Glomerular endothelial cell (primary cell): Measurements from ENCODE around the gene RBM10. TPM values are rescaled to one million over a fixed set of nuclear protein-coding genes. Genes with fewer than 3 reads are reported as not detected.

ENCODE experiments used
- DNase-seq: peaks from one replicate; pipeline ENCODE4 v3.0.0-alpha.2; 2011; ENCODE audit warnings: low read depth, low spot score; ENCODE audit errors: extremely low read depth
- total RNA-seq: library from RNA; depleted of rRNA; stranded (reverse); fragments of >200 nt; gene quantifications from 2 replicates; pipeline ENCODE4 v1.2.3, GENCODE V29; 2015

Gene RBM10
- total RNA-seq, 1 donor from 2014 or later = 44.2 TPM

- no peak for DNase-seq
These were observed 30.0 kb downstream of the RBM10 start for GRCh38 chrX:47174846-47175587.

- DNase-seq = no peak
These were observed 30.6 kb downstream of the RBM10 start for GRCh38 chrX:47175588-47175980.

GRCh38 chrX:47176101-47176740 is 31.2 kb downstream of the RBM10 start:
- no peak for DNase-seq

GRCh38 chrX:47177079-47177478 is 32.1 kb downstream of the RBM10 start:
- no peak for DNase-seq

GRCh38 chrX:47178337-47178736 is 33.3 kb downstream of the RBM10 start:
- DNase-seq = no peak

- no peak for DNase-seq
These were observed 34.4 kb downstream of the RBM10 start for GRCh38 chrX:47179221-47179927.

GRCh38 chrX:47179928-47180255 is 34.9 kb downstream of the RBM10 start:
- no peak for DNase-seq

- no peak for DNase-seq
These were observed 35.3 kb downstream of the RBM10 start for GRCh38 chrX:47180346-47180745.

- DNase-seq = no peak
These were observed 36.3 kb downstream of the RBM10 start for GRCh38 chrX:47181301-47181700.

- DNase-seq = no peak
These were observed 37.2 kb downstream of the RBM10 start for GRCh38 chrX:47182106-47182700.

GRCh38 chrX:47184486-47184885 is 39.5 kb downstream of the RBM10 start:
- DNase-seq = no peak

GRCh38 chrX:47185241-47185640 is 40.2 kb downstream of the RBM10 start:
- DNase-seq = no peak

GRCh38 chrX:47186096-47186740 is 41.2 kb downstream of the RBM10 start:
- DNase-seq = no peak

GRCh38 chrX:47187106-47187677 is 42.2 kb downstream of the RBM10 start:
- DNase-seq = no peak

- DNase-seq = no peak
These were observed 44.9 kb downstream of the RBM10 start for GRCh38 chrX:47189906-47190305.

- peak; percentile 39 for DNase-seq
These were observed 45.6 kb downstream of the RBM10 start for GRCh38 chrX:47190445-47191269.

- no peak for DNase-seq
These were observed 46.3 kb downstream of the RBM10 start for GRCh38 chrX:47191331-47191730.

GRCh38 chrX:47191806-47192401 is 46.9 kb downstream of the RBM10 start:
- no peak for DNase-seq

- peak; percentile 97 for DNase-seq
These were observed 48.6 kb downstream of the RBM10 start, which contains the start of gene UBA1 for GRCh38 chrX:47193475-47194193. Gene UBA1 (plus strand): TSS chrX:47193829. CDS start chrX:47198803, 4,974 bp downstream.
